Activated naive CD4-positive, alpha-beta T cell treated with anti-CD3 and anti-CD28 coated beads, Interleukin-2, amount 50 U/mL, for 72 hours (primary cell): ENCODE results near the gene PRKN. TPM values are rescaled to one million over a fixed set of nuclear protein-coding genes. Genes with fewer than 3 reads are reported as not detected.

ENCODE experiments used
- ATAC-seq, 2 donors: fragments of 150-1000 bp; cut with Tn5 transposase; 2 replicates each; pipeline ENCODE4 v1.10.0; 2021; ENCODE audit warnings: mild to moderate bottlenecking in 2 of 2, moderate library complexity in 2 of 2
- DNase-seq, 2 donors: peaks; one replicate each; pipeline ENCODE4 v3.0.0; 2021 to 2022; ENCODE audit warnings: low spot score in 2 of 2
- H3K27ac Mint-ChIP-seq, 2 donors: one replicate each; pipeline ENCODE4 v1.8.0; 2022; ENCODE audit warnings: mild to moderate bottlenecking in 2 of 2, mixed read lengths in 2 of 2
- H3K36me3 Mint-ChIP-seq, 2 donors: one replicate each; pipeline ENCODE4 v1.8.0; 2022; ENCODE audit warnings: mixed read lengths in 2 of 2
- H3K9me3 Mint-ChIP-seq, 2 donors: one replicate each; pipeline ENCODE4 v1.8.0; 2022; ENCODE audit warnings: mixed read lengths in 2 of 2
- total RNA-seq, 2 donors: library from RNA; stranded (reverse); gene quantifications; one replicate each; pipeline ENCODE4 v1.2.3, GENCODE V29; 2022

Gene PRKN
- total RNA-seq, 2 donors from 2014 or later = 0.57 to 4.1 TPM

DNA sequence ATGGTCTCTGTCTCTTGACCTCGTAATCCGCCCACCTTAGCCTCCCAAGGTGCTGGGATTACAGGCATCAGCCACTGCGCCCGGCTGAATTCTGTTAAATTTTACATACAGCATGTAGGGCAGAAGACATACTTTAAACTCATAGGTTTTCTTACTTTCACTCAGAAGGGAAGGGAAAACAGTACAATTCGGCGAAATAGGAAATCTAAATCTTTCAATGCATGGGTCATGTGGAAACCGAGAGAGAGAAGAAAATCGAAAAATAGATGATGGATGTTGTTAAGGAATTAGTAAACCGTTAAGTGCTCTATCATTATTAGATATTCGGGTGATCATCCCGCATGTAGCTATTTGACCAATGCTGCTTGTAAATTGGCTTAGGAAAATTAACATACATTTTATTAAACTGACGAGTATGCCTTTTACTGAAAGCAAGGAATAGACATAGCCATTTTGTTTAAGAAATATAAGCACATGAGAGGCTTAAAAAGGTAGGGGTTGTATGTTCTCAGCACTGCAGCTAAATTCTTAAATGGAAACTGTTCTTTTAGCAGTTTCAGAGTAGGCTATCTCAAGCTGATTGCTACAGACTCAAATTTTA lies 1289.0 kb downstream of the PRKN start:
- no peak for ATAC-seq
- H3K27ac Mint-ChIP-seq = no peak overlapping the region
- H3K9me3 Mint-ChIP-seq = no peaks in the 10 kb centered on the region
- no peak for DNase-seq
- H3K36me3 Mint-ChIP-seq = no peaks in the 10 kb centered on the region

DNA sequence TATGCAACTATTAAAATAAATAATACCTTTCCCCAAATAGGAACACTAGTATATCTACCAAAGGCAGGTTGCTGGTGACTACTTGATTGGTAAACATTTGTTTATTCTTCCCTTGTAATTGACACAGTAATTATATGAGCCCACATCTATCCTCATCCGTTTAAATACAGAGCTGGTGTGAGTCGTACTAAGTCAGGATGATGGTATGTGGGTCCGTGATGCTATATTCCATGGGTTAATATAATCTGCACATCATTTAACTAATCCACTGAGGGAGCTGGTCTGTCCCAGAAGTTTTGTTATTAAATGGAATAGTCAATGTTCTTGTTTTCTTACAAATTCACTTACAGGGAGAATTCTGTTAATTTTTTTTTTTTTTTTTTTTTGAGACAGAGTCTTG lies 1289.7 kb downstream of the PRKN start:
- Mint-ChIP-seq H3K36me3 (no peaks in the 10 kb centered on the region), H3K9me3 (no peaks in the 10 kb centered on the region), H3K27ac (no peak overlapping the region)
- no peak for ATAC-seq
- DNase-seq = no peak

DNA sequence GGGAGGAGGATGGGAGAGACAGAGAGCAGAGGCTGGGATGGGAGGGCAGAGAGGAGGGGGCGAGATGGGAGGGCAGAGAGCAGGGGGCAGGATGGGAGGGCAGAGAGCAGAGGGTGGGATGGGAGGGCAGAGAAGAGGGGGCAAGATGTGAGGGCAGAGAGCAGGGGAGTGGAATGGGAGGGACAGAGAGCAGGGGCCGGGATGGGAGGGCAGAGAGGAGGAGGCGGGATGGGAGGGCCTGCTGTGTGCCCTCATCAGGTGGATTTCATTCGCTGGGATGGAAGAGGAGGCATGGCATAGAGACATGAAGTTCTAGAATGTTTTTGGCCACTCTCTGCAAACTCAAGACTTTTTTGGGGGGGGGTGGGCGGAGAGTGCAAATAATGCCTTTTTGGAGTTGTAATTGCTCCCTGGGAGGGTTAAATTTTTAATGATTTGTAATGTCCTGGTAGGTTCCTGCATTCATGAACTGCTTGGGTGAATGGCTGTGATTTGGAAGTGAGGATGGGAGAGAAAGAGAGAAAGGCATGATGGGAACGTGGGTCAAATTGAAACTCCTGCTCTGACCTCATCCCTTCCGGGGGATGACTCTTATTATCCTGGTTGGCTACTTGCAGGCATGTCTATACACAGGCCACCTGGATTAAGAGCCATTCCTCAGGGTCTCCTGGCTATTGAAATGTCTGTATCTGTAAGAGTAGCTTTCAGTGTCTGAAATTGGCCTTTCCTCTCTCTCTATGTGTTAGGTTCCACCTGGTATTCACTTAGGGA lies 1291.3 kb downstream of the PRKN start:
- no peak for ATAC-seq
- no peaks in the 10 kb centered on the region for H3K36me3 Mint-ChIP-seq
- no peaks in the 10 kb centered on the region for H3K9me3 Mint-ChIP-seq
- DNase-seq = no peak
- no peak overlapping the region for H3K27ac Mint-ChIP-seq

DNA sequence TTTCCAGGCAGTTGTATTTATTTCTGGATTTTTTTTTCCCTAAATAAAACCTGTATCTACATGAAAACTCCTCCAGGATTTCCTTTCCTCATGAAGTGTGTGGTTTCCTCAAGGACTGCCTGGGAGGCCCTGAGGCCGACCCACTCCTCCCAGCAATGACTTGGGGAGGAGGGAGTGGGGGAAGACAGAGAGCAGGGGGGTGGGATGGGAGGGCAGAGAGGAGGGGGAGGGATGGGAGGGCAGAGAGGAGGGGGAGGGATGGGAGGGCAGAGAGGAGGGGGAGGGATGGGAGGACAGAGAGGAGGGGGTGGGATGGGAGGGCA lies 1291.9 kb downstream of the PRKN start:
- no peaks in the 10 kb centered on the region for H3K36me3 Mint-ChIP-seq
- no peaks in the 10 kb centered on the region for H3K9me3 Mint-ChIP-seq
- DNase-seq (no peak), ATAC-seq (no peak)
- no peak overlapping the region for H3K27ac Mint-ChIP-seq

DNA sequence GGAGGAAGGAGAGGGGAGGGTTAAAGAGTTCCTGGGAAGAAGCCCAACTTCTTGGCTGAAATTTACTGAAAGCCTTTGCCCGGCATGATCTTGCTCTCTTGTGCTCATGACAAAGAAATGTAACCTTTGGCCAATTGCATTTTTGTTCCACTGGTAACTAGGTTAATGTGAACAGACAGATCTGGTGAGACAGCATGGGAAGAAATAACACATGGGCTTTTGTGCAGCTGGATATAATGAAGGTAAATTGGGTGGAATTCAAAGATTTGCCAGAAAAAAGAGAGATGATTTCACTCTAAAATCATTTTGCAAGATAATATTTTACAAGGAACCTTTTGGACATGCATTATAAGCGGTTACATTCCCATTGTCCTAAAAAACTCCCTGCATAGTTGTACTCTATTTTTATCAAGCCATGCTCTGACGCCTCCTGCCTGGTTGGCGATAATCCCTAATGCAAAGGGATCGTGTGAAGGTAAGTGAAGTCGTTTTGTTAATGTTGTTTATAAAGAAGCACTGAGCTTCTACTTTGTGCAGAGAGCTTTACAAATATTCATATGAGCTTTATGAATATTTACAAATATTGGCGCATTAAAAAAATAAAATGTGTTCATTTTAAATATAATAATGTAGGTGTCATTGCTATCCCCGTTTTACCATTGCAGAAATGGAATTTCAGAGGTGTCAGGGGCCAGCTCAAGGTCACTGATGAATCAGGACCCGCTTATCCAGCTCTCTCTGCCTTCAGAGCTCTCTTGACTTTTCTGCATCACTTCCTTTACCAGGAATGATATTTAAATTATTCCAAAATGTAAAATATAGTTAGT lies 1292.4 kb downstream of the PRKN start:
- Mint-ChIP-seq H3K36me3 (no peaks in the 10 kb centered on the region), H3K27ac (no peak overlapping the region), H3K9me3 (no peaks in the 10 kb centered on the region)
- DNase-seq (no peak), ATAC-seq (no peak)

DNA sequence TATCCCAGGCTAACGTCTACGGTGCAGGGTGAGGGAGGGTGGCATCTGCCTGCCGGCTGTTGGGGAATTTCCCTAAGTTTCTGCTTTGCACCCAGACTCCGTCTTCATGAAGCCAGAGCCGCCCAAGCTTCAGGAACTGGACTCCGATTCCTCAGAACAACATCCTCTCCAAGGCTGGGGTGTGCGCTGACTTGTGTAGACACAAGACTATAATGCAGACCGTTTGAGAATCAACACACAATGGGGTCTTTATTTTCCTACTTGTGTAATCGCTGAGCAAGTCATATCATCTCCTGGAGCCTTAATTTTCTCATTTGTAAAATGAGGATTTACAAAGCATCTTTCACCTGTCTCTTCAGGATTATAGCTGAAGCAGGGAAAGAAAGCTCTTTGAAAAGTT lies 1293.2 kb downstream of the PRKN start:
- no peak overlapping the region for H3K27ac Mint-ChIP-seq
- H3K9me3 Mint-ChIP-seq = peaks cover 0 to under 1% of the 10 kb centered on the region in 2 donors
- H3K36me3 Mint-ChIP-seq = no peaks in the 10 kb centered on the region
- DNase-seq = no peak
- ATAC-seq = no peak

DNA sequence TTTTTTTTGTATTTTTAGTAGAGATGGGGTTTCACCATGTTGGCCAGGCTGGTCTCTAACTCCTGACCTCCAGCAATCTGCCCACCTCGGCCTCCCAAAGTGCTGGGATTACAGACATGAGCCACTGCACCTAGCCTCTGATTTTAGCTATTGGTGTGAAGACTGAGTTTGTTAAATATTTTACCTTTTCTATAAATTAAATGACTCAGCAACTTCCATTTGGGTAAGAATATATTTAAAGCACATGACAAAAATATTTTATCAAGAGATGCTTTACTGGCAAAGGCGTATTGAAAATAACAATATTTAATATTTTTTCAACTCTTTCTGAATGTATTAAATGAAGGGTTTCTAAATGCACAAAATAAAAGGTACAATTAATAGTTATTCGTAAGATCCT lies 1295.0 kb downstream of the PRKN start:
- no peak for ATAC-seq
- no peak for DNase-seq
- Mint-ChIP-seq H3K9me3 (peaks cover 0 to 4% of the 10 kb centered on the region in 2 donors), H3K27ac (no peak overlapping the region), H3K36me3 (no peaks in the 10 kb centered on the region)

DNA sequence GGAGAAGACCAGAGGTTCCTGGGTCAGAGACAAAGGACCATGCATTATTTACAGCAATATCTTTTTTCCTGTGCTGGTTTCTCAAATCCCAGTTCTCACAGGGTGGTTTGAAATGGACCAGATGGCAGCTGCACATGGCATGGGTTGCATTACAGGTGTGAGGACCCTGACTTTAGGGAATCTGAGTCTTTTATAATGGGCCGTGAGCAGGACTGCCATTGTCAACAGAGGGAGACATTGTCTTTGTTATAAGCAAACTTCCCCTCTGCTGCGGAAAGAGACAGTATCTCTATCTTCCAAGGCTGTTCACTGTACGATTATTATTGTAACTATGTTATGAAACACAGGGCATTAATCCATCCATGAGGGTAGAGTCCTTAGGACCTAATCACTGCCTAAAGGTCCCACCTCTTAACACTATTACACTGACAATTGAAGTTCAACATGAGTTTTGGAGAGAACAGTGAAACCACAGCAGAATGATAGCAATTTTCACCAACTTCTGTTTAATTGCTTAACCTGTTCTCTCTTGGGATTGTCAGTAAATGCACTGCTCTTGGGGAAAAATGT lies 1297.6 kb downstream of the PRKN start:
- ATAC-seq (no peak), DNase-seq (no peak)
- Mint-ChIP-seq H3K27ac (no peak overlapping the region), H3K9me3 (peaks cover 0 to 4% of the 10 kb centered on the region in 2 donors), H3K36me3 (no peaks in the 10 kb centered on the region)

DNA sequence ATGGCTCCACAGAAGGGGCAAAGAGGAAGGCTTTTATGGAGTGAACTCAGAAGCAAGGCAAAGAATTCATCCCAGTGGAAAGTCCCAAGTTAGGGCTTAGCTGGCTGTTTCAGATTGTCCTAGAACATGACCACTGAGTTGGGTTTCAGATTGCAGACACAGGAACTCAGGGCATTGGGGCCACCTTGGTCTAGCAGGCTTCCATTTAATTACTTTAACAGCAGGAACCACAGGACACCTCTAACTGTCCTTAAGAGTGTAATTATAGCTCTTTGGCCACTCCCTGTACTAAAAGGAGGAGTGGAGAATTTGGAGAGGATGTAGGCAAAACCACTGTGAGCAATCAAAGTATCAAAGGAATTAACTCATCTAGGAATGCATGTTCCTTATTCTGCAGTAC lies 1303.1 kb downstream of the PRKN start:
- peaks cover 0 to 4% of the 10 kb centered on the region in 2 donors for H3K9me3 Mint-ChIP-seq
- DNase-seq = no peak

DNA sequence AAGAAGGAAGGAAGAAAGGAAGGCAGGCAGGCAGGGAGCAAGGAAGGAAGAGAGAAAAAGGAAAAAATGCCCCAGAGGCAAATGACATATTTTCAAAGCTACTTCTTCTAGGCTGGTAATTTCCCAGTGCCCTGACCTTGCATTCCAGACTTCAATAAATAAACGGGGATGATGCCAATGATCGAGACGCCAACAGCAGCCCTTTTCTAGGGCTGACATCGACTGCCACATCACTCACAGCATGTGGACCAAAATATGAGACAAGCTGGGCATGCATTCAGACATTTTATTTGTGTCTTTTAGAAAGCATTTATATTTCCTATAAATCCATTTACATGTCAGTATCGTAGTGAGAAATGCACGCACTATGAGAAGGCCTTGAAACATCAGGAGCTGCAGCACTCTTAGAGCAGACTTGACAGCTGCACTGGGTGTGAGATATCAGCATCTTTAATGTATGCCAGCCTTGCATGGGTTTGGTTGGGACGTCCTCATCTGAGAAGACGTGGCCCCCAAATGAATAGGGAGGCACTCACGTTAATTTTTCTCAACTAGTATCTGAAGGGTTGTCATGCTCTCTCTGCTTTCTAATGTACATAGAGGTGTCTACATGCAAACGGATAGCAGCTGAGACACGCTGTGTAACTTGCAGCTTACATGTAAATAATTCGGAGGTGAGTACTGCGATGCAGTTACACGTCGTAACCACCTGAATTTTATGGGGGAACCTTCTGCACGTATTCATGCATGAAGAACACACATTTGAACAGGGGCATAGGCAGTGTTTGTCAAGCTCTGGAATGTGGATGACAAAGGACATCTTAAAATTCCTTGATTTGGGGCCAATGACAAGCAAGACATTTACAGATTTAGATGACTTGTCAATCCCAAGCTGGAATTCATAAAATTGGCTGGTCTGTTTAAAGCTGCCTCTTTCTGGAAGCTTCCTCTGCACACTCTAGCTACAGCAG lies 1304.6 kb downstream of the PRKN start:
- DNase-seq = no peak
- H3K9me3 Mint-ChIP-seq = no peaks in the 10 kb centered on the region
- ATAC-seq = no peak
- H3K36me3 Mint-ChIP-seq = no peaks in the 10 kb centered on the region
- H3K27ac Mint-ChIP-seq = no peak overlapping the region

More for the DNA sequence above, 1303.1 kb downstream of the PRKN start:
- ATAC-seq = no peak
- no peaks in the 10 kb centered on the region for H3K36me3 Mint-ChIP-seq
- no peak overlapping the region for H3K27ac Mint-ChIP-seq

DNA sequence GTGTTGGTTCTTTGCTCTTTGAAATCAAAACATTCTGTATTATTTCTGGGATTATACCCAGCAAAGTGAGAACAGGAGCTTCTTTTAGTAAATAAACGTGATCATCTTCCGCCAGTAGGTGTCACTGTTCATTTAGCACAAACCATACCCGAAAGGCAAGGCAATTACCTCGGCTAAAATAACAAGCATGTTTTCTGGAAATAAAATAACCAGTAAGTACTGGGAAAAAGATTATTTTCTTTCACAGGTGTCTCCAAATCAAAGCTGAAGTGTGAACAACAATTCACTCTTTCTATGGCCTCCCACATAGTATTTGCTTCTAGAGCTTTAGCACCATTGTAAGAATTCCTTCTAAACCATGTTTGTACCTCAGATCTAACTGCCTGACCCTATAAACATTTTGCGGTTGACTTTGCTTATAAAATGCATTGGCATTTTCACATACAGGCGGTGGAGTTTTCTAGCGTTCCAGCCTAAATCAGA lies 1309.1 kb downstream of the PRKN start:
- ATAC-seq = no peak
- Mint-ChIP-seq H3K27ac (no peak overlapping the region), H3K36me3 (no peaks in the 10 kb centered on the region), H3K9me3 (no peaks in the 10 kb centered on the region)
- DNase-seq = peak in 1 of 2 donors; percentile 43

DNA sequence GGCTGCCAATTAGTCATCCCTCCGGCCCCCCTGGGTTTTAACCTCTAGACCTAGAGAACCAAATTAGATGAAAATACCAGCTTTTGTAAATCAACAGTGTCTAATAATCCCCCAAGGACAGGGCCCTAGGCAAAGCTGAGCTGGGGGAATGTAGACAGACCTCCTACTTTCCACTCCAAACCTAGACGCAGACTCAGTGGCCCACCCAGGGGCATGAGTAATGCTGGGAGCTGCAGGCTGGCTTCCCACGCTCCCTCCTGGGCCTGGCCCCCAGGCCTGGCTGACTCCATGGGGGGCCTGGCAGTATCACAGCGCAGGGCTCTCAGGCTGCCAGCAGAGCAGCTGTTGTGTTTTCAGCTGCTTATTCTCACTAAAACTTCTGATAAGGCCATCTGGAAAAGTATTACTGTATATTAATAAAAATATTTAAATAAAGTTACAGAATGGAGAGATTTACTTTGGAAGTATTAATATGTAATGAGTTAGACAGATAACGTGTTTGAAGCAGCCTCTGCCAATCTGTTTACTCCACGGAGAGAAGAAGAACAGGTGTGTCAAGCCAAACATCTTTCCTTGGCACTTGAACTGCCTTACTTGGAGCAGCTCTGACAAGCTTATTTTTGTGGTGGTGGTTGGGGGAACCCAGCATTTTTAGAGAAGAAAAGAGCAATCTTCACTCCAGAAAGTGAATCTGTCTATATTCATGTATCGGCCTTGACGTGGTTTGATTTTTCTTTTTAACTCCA lies 1309.7 kb downstream of the PRKN start:
- H3K27ac Mint-ChIP-seq = no peak overlapping the region
- no peak for DNase-seq
- H3K9me3 Mint-ChIP-seq = no peaks in the 10 kb centered on the region
- ATAC-seq = no peak
- no peaks in the 10 kb centered on the region for H3K36me3 Mint-ChIP-seq

DNA sequence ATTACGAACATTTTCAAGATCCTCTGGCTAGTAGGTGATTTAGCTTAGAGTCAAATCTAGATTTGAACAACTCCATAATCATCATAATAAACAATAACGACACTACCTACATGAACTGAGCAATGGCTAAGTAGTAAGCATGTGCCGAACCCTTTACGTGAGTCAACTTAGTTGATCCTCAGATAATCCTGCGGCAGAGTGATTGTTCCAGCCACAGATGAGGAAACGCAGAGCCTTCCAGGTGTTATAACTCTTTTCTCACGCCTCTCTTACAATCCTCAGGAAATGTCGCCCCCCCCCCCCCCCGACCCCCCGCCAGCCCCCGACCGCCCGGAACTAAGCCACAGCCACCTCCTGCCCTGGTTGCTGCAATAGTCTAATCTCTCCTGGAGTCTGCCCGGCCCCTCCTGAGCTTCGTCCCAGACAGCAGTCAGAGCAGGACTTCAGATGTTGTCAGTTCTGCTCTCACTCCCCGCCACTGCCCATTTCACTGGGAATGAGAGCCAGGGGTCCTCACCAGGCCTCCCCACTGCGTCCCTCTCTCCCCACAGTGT lies 1312.2 kb downstream of the PRKN start:
- H3K9me3 Mint-ChIP-seq = no peaks in the 10 kb centered on the region
- H3K36me3 Mint-ChIP-seq = no peaks in the 10 kb centered on the region
- ATAC-seq (no peak), DNase-seq (no peak)
- no peak overlapping the region for H3K27ac Mint-ChIP-seq

DNA sequence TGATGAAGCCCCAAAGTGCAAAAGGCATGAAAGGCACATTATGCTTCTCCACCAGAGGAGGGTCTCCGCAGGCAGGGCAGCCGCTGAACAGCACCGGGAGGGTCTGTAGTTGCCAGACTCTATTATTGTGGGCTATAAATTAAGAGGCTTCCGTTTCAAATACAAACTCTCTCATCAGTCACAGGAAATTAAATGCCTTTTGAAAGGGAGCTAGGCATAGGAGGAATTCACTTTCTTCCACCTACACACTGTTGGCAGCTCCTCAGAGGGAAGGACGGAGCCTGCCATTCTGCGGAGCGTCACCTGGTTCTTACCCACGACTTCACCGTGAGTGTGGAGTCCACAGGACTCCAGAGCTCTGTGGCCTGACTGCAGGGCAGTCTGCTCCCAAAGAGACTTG lies 1312.9 kb downstream of the PRKN start:
- no peaks in the 10 kb centered on the region for H3K36me3 Mint-ChIP-seq
- no peaks in the 10 kb centered on the region for H3K9me3 Mint-ChIP-seq
- no peak overlapping the region for H3K27ac Mint-ChIP-seq
- DNase-seq (no peak), ATAC-seq (no peak)

DNA sequence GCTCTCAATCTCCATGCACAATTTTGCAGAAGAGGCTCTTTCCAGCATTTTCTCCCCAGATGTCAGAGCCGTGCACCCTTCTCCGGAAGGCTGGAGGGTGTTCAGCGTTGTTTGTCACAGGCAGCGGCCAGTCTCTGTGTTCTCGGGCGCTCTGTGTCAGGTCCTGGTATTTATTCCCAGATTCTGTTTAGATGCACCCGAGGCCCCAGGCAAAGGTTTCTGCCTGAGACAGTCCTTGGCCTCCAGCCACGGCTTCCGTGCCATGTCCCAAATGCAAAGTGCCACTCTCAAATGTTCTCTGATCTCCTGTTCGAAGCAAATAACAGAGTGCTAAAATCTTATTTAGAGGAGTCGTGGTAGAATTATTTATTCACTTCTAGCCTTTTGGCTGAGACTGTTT lies 1313.4 kb downstream of the PRKN start:
- DNase-seq (no peak), ATAC-seq (no peak)
- H3K27ac Mint-ChIP-seq = no peak overlapping the region
- no peaks in the 10 kb centered on the region for H3K36me3 Mint-ChIP-seq
- no peaks in the 10 kb centered on the region for H3K9me3 Mint-ChIP-seq
